NB4 (cell line): ENCODE measurements around the gene ASXL1.
A peak's percentile ranks its signal among the peaks of the same experiment; 100 is the strongest.

Experiments
- DNase-seq: peaks from one replicate; pipeline ENCODE4 v3.0.0; 2010; ENCODE audit warnings: low read depth
- H3K4me3 ChIP-seq: one replicate; pipeline ENCODE4 v1.5.1; 2011; ENCODE audit warnings: mild to moderate bottlenecking, low read depth, low read length, moderate library complexity
- CTCF ChIP-seq: IDR thresholded peaks from one replicate; pipeline ENCODE4 v1.5.1; 2012; ENCODE audit warnings: low read depth, low read length
- MYC ChIP-seq: IDR thresholded peaks from 2 replicates; pipeline ENCODE4 v1.6.1; 2011; ENCODE audit warnings: low read depth, low read length
- POLR2A ChIP-seq: IDR thresholded peaks from 2 replicates; pipeline ENCODE4 v1.6.1; 2011; ENCODE audit warnings: mild to moderate bottlenecking; ENCODE audit not compliant: insufficient read length; ENCODE audit errors: extremely low read depth
- TF ChIP-seq, protein P1 (sequence below): IDR thresholded peaks from 2 replicates; pipeline ENCODE4 v1.6.1; 2011; ENCODE audit warnings: low read depth, low read length

The ASXL1 gene

DNA sequence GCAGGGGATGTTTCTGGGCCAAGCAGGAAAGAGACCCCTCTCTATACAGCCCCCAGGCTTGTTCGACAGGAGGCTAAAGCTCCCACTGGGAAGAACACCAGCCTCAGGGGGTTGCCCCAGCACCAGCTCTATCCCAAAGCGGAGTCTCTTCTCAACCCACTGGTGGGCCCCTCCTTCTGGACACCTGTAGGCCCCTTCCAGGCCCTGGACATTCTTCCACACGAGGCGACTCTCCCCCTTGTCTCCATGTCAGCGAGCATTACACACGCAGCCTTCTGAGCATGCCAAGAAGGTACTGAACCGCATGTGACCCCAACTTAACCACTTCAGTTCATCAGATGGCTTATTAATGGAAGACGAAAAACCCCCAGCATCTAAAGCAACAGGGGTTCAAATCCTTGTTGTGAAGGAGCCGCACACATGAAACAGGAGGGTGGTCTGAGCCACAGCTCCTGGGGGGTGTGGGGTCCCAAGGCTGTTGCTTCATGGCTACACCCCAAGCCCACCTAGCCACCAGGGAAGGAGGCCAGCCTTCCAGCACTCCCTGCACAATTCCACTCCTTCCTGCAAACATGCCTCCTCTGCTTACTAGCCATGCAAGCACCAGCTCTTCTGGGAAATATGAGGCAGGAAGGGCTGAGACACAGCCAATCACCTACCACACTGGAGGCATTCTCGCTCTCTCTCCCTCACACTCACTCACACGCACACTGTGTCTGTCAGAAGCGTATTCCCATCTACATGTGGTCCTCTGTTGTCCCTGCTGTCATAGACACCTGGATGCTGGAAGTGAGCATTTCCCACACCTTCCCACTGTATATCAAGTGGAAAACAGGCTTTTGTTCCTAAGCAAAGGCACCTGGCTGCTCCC is 122.5 kb downstream of the ASXL1 start:
- TF ChIP-seq, protein P1, sequence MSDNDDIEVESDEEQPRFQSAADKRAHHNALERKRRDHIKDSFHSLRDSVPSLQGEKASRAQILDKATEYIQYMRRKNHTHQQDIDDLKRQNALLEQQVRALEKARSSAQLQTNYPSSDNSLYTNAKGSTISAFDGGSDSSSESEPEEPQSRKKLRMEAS, result no peak
- TF ChIP-seq MYC (no peak), CTCF (no peak), POLR2A (no peak)
- no peak overlapping the region for H3K4me3 ChIP-seq
- no peak for DNase-seq

DNA sequence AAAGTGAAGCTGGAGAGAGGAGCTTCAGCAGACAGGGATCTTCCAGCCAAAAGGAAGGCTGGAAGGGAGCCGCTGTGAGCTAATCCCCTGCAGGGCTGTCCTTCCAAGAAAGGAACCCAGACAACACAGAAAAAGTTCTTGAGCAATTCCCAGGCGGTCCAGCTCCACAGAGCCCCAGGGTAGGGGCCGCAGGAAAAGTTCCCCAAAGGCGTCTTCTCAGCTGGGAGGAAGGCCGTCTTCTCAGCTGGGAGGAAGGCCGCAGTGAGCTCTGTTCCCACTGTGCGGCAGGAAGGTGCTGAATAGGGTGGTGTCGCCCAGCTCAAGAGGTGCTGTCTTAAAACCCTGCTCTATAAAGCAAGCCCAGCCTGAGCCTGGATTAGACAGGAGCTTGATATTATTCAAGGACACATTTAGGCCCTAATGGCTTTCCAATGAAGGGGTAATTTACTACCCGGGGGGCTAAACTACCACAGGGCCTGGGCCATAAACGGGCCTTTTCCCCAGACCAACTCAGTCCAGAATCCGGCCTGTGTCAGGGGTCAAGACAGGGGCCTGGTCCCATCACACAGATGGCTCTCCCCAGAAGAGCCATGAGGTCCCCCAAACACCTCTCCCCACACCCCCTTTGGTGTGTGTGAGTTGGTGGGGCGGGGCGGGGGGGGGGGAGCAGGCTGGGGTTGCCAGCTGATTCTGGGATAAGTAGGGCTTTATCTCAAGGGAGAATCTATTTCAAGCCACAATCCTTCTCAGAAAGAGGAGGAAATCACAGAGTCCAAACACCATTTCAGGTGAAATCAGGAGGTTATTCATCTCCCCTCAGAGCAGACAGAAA is 123.4 kb downstream of the ASXL1 start:
- peak overlapping the region; percentile 60 for H3K4me3 ChIP-seq
- no peak for DNase-seq
- TF ChIP-seq CTCF (no peak), MYC (no peak), POLR2A (no peak)
- TF ChIP-seq, protein P1, result no peak

DNA sequence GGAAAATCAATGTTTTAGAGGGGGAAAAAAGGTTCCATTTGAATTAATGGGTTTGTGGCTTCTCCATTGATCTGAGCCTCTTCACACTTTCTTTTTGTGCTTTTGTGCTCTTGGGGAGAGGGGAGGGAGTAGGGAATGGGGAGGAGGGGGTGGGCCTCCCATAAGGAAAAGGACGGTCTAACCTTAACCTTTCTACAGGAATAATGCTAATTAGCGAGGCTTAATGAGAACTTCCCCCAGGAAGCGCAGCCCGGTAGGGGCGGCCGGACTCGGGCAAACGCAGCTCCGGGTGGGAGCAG is 124.0 kb downstream of the ASXL1 start:
- DNase-seq, result no peak
- H3K4me3 ChIP-seq, result peak overlapping the region; percentile 60
- TF ChIP-seq CTCF (no peak), POLR2A (no peak), MYC (no peak)
- TF ChIP-seq, protein P1, result no peak

GRCh38 chr20:32482442-32483261 is 124.5 kb downstream of the ASXL1 start:
- TF ChIP-seq POLR2A (no peak), MYC (peak; percentile 55), CTCF (no peak)
- TF ChIP-seq, protein P1, result 0 out of 2 replicates have a peak, but pooled peaks have one; percentile 15
- DNase-seq, result peak; percentile 77
- H3K4me3 ChIP-seq, result peak overlapping the region; percentile 60

GRCh38 chr20:32483351-32484224 is 125.5 kb downstream of the ASXL1 start:
- H3K4me3 ChIP-seq, result peak overlapping the region; percentile 43
- peak; percentile 96 for DNase-seq
- TF ChIP-seq, protein P1, result no peak
- TF ChIP-seq CTCF (no peak), POLR2A (peak; percentile 36), MYC (peak; percentile 75; the same call in 1 of the 2 replicates)
